ENCODE data around the gene SLC24A5.

The SLC24A5 gene

DNA sequence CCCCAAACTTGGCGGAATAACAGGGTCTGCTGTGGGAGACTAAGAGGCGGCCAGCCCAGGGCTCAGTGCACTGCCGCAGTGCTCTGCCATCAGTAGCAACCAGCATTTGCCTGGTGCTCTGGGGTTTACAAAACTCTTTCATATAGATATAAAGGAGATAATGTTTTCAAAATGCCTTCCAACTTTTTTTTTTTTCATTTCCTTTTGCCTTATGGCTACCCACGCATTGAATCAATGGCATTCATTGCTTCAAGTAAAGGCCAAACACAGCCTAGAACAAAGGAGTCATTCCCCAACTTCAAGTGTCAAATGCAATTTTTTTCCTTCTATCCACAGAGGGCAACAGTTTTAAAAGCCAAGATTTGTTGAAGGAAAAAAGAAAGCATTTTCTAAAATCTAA lies 11.6 kb upstream of the SLC24A5 start:
- Histone ChIP-seq H3K4me1 (ENCODE audit: control insufficient read depth in 5 of 5, insufficient read depth in 5 of 5, low read length in 5 of 5) (no peaks in the 10 kb centered on the region), H3K36me3 (ENCODE audit: control insufficient read depth in 5 of 5, insufficient read depth in 5 of 5, low read length in 5 of 5) (no peaks in the 10 kb centered on the region), H3K27ac (ENCODE audit: low read depth, low read length) (no peak overlapping the region), H3K4me3 (ENCODE audit: low read depth in 1 of 5, low read length in 5 of 5) (no peak overlapping the region), H3K9ac (ENCODE audit: low read length in 5 of 5) (no peak overlapping the region), H3K27me3 (ENCODE audit: control insufficient read depth in 5 of 5, insufficient read depth in 4 of 5, low read length in 5 of 5) (peaks cover 0 to 5% (median 3%) of the 10 kb centered on the region in 5 donors), H3K9me3 (ENCODE audit: control insufficient read depth in 5 of 5, low read length in 5 of 5) (no peaks in the 10 kb centered on the region)

DNA sequence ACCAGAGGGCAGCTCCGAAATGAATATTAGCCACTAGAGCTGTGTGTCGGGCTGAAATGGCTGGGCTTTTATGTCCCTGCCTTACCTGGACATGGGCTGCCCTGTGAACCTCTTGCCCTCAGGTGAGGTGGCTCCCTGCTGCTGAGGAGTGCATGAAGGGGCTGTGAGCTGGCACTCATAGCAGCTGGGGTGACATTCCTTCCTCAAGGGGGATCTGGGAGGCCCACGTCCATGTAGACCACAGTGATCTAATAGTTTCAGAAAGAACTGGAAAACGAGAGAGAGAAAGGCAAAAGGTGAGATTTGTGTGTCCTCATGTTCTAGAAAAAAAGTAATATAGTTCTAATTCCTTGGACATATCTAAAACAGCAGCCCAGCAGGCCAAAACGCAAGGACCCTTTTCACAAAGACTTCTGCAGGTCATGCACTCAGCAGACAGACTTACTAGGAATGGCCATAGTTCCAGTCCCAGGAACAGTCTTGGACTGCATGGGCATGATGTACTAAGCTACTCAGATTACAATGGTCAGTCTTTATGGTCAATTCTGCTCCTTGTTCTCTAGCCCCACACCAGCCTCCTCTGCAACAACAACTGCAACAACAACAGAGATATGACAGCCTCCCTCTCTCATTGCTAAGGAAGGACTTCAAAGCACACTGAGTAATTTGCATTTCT lies 10.8 kb upstream of the SLC24A5 start:
- Histone ChIP-seq H3K9ac (ENCODE audit: low read length in 5 of 5) (no peak overlapping the region), H3K27ac (ENCODE audit: low read depth, low read length) (no peak overlapping the region), H3K9me3 (ENCODE audit: control insufficient read depth in 5 of 5, low read length in 5 of 5) (no peaks in the 10 kb centered on the region), H3K4me1 (ENCODE audit: control insufficient read depth in 5 of 5, insufficient read depth in 5 of 5, low read length in 5 of 5) (no peaks in the 10 kb centered on the region), H3K27me3 (ENCODE audit: control insufficient read depth in 5 of 5, insufficient read depth in 4 of 5, low read length in 5 of 5) (peaks cover 0 to 5% (median 3%) of the 10 kb centered on the region in 5 donors), H3K36me3 (ENCODE audit: control insufficient read depth in 5 of 5, insufficient read depth in 5 of 5, low read length in 5 of 5) (no peaks in the 10 kb centered on the region), H3K4me3 (ENCODE audit: low read depth in 1 of 5, low read length in 5 of 5) (no peak overlapping the region)

DNA sequence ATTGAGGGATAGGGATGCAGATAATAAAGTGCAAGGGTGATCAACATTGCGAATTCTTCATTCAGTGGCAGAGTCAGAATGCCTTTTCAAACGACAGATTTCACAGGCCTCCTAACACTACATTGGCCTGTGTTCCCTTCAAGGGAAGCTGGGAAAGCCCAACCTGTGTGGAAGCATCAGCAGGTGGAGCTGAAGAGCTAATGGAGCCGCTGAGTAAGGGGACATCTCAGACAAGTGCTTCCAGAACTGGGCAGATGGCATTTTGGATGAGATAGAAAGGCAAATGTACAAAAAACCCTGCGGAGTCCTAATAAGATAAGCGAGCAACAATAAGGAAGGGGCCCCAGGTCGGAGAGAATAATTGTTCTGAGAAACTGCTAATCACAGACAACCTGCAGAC lies 8.5 kb upstream of the SLC24A5 start:
- Histone ChIP-seq H3K27ac (ENCODE audit: low read depth, low read length) (no peak overlapping the region), H3K4me3 (ENCODE audit: low read depth in 1 of 5, low read length in 5 of 5) (no peak overlapping the region), H3K27me3 (ENCODE audit: control insufficient read depth in 5 of 5, insufficient read depth in 4 of 5, low read length in 5 of 5) (peaks cover 0 to 5% (median 3%) of the 10 kb centered on the region in 5 donors), H3K9ac (ENCODE audit: low read length in 5 of 5) (no peak overlapping the region), H3K36me3 (ENCODE audit: control insufficient read depth in 5 of 5, insufficient read depth in 5 of 5, low read length in 5 of 5) (no peaks in the 10 kb centered on the region), H3K9me3 (ENCODE audit: control insufficient read depth in 5 of 5, low read length in 5 of 5) (no peaks in the 10 kb centered on the region), H3K4me1 (ENCODE audit: control insufficient read depth in 5 of 5, insufficient read depth in 5 of 5, low read length in 5 of 5) (no peaks in the 10 kb centered on the region)

DNA sequence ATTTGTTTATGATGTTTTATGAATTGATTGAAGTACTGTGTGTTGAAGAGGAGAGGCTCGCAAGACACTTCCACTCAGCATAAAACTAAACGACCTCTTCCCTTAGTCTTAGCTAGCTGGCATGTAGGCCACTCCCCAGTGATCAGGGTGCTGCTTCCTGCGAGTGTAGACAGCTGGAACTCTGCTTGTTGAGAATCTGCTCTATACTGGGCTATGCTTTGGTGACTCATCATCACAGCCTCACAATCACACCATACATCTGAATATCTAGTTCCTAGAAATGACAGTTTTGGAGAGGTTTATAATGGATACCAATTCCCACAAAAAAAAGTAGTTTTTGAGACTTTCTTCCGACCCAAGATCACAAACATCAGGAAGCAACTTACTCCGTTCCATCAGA lies 1.5 kb upstream of the SLC24A5 start:
- H3K9me3 ChIP-seq (ENCODE audit: control insufficient read depth in 5 of 5, low read length in 5 of 5) = no peaks in the 10 kb centered on the region
- H3K27me3 ChIP-seq (ENCODE audit: control insufficient read depth in 5 of 5, insufficient read depth in 4 of 5, low read length in 5 of 5) = no peaks in the 10 kb centered on the region
- H3K9ac ChIP-seq (ENCODE audit: low read length in 5 of 5) = no peak overlapping the region
- no peaks in the 10 kb centered on the region for H3K4me1 ChIP-seq (ENCODE audit: control insufficient read depth in 5 of 5, insufficient read depth in 5 of 5, low read length in 5 of 5)
- no peak overlapping the region for H3K27ac ChIP-seq (ENCODE audit: low read depth, low read length)
- H3K36me3 ChIP-seq (ENCODE audit: control insufficient read depth in 5 of 5, insufficient read depth in 5 of 5, low read length in 5 of 5) = no peaks in the 10 kb centered on the region
- H3K4me3 ChIP-seq (ENCODE audit: low read depth in 1 of 5, low read length in 5 of 5) = no peak overlapping the region

DNA sequence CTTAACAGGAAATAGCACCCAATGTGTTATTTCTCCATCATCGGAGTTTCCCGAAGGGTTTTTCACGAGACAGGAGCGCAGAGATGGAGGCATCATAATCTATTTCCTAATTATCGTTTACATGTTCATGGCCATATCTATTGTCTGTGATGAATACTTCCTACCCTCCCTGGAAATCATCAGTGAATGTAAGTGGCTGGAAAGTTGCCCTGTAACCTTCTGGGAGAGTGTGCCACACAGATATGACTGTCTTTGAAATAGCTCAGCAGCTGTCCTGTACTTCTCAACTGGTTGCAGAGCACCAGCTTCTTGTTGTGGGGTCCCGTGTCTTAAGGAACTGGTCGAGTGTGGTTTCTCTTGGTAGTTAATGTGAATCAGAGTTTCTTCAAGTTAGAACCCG lies 1.1 kb downstream of the SLC24A5 start:
- H3K9me3 ChIP-seq (ENCODE audit: control insufficient read depth in 5 of 5, low read length in 5 of 5) = no peaks in the 10 kb centered on the region
- no peaks in the 10 kb centered on the region for H3K36me3 ChIP-seq (ENCODE audit: control insufficient read depth in 5 of 5, insufficient read depth in 5 of 5, low read length in 5 of 5)
- no peaks in the 10 kb centered on the region for H3K27me3 ChIP-seq (ENCODE audit: control insufficient read depth in 5 of 5, insufficient read depth in 4 of 5, low read length in 5 of 5)
- H3K9ac ChIP-seq (ENCODE audit: low read length in 5 of 5) = no peak overlapping the region
- H3K4me3 ChIP-seq (ENCODE audit: low read depth in 1 of 5, low read length in 5 of 5) = no peak overlapping the region
- H3K27ac ChIP-seq (ENCODE audit: low read depth, low read length) = no peak overlapping the region
- no peaks in the 10 kb centered on the region for H3K4me1 ChIP-seq (ENCODE audit: control insufficient read depth in 5 of 5, insufficient read depth in 5 of 5, low read length in 5 of 5)

DNA sequence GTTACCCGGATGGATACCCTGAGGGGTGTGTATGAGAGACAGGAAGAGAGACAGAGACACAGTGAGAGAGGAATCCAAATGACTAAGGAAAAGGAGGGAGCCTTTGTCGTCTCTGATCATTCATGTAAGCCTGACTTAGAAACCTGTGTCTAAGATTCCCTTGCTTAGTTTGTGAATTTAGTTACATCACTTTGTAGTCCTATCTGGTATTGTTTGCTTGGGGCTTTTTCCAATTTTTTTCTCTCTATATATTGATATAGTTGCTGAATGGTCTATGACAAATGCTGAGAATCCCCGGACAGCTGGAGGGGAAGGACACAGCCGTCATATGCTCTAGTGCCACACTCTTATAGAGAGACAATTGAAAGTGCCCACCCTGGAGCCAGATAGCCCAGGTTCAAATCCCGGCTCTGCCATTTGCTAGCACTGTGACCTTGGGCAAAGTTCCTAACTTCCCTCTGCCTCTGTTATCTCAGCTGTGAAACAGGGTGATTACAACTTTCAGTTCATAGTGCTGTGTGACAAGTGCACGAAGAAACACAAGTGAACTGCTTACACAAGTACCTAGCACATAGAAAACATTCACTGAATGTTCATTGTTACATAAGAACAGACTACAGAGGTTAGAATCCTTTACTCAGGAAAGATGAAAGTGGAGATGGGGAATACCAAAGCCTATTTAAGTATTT lies 6.0 kb downstream of the SLC24A5 start:
- H3K9ac ChIP-seq (ENCODE audit: low read length in 5 of 5) = no peak overlapping the region
- H3K4me3 ChIP-seq (ENCODE audit: low read depth in 1 of 5, low read length in 5 of 5) = no peak overlapping the region
- no peaks in the 10 kb centered on the region for H3K4me1 ChIP-seq (ENCODE audit: control insufficient read depth in 5 of 5, insufficient read depth in 5 of 5, low read length in 5 of 5)
- H3K36me3 ChIP-seq (ENCODE audit: control insufficient read depth in 5 of 5, insufficient read depth in 5 of 5, low read length in 5 of 5) = no peaks in the 10 kb centered on the region
- H3K27ac ChIP-seq (ENCODE audit: low read depth, low read length) = no peak overlapping the region
- H3K9me3 ChIP-seq (ENCODE audit: control insufficient read depth in 5 of 5, low read length in 5 of 5) = no peaks in the 10 kb centered on the region
- no peaks in the 10 kb centered on the region for H3K27me3 ChIP-seq (ENCODE audit: control insufficient read depth in 5 of 5, insufficient read depth in 4 of 5, low read length in 5 of 5)

DNA sequence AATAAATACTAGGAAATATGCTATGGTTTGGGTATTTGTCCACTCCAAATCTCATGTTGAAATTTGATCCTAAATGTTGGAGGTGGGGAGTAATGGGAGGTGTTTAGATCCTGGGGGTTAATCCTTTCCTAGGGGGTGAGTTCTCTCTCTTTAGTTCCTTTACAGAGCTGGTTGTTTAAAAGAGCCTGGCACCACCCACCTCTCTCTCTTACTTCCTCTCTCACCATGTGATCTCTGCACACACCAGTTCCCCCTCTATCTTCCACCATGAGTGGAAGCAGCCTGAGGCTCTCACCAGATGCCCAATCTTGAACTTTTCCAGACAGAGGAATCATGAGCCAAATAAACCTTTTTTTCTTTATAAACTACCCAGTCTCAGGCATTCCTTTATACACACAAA lies 10.5 kb downstream of the SLC24A5 start:
- Histone ChIP-seq H3K9ac (ENCODE audit: low read length in 5 of 5) (no peak overlapping the region), H3K27ac (ENCODE audit: low read depth, low read length) (no peak overlapping the region), H3K4me1 (ENCODE audit: control insufficient read depth in 5 of 5, insufficient read depth in 5 of 5, low read length in 5 of 5) (no peaks in the 10 kb centered on the region), H3K9me3 (ENCODE audit: control insufficient read depth in 5 of 5, low read length in 5 of 5) (no peaks in the 10 kb centered on the region), H3K27me3 (ENCODE audit: control insufficient read depth in 5 of 5, insufficient read depth in 4 of 5, low read length in 5 of 5) (no peaks in the 10 kb centered on the region), H3K36me3 (ENCODE audit: control insufficient read depth in 5 of 5, insufficient read depth in 5 of 5, low read length in 5 of 5) (no peaks in the 10 kb centered on the region), H3K4me3 (ENCODE audit: low read depth in 1 of 5, low read length in 5 of 5) (no peak overlapping the region)

DNA sequence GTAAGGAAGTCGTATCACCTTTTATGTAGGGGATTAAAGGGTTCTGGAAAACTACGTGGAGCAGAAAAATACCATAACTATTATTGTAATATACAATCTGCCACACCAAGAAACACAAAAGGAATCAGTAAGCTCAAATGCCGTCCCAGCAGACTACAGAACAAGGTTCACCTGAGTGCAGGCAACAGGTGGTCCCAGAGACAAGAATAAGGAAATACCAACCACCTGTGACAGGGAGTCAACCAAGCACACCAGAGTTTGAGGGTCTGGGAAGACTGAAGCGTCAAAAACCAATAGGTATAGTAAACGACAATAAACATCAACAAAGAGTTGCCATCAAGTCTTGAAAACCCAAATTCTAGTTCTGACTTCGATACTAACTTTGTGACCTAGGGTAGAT lies 12.1 kb downstream of the SLC24A5 start:
- no peak overlapping the region for H3K4me3 ChIP-seq (ENCODE audit: low read depth in 1 of 5, low read length in 5 of 5)
- H3K36me3 ChIP-seq (ENCODE audit: control insufficient read depth in 5 of 5, insufficient read depth in 5 of 5, low read length in 5 of 5) = no peaks in the 10 kb centered on the region
- H3K4me1 ChIP-seq (ENCODE audit: control insufficient read depth in 5 of 5, insufficient read depth in 5 of 5, low read length in 5 of 5) = no peaks in the 10 kb centered on the region
- H3K9me3 ChIP-seq (ENCODE audit: control insufficient read depth in 5 of 5, low read length in 5 of 5) = no peaks in the 10 kb centered on the region
- no peaks in the 10 kb centered on the region for H3K27me3 ChIP-seq (ENCODE audit: control insufficient read depth in 5 of 5, insufficient read depth in 4 of 5, low read length in 5 of 5)
- H3K9ac ChIP-seq (ENCODE audit: low read length in 5 of 5) = no peak overlapping the region
- no peak overlapping the region for H3K27ac ChIP-seq (ENCODE audit: low read depth, low read length)

DNA sequence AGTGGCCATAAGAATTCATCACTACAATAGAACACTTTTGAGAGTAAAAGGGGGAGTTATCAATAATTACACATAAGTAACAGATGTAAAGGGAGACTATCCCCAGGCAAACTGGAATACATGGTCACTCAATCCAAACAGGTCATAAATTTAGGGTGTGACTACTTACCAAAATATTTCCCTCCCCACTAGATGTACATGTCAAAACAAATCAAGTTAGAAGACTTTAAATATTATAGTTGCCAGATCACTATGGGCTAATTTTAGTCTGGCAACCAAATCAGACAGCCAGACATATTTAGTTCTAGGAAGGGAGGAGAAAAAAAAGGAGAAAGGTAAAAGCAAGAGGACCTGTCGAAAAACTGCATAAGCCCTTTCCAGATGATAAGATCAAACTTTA lies 23.1 kb downstream of the SLC24A5 start:
- H3K4me1 ChIP-seq (ENCODE audit: control insufficient read depth in 5 of 5, insufficient read depth in 5 of 5, low read length in 5 of 5) = peaks cover 0 to 9% (median 0%) of the 10 kb centered on the region in 5 donors

DNA sequence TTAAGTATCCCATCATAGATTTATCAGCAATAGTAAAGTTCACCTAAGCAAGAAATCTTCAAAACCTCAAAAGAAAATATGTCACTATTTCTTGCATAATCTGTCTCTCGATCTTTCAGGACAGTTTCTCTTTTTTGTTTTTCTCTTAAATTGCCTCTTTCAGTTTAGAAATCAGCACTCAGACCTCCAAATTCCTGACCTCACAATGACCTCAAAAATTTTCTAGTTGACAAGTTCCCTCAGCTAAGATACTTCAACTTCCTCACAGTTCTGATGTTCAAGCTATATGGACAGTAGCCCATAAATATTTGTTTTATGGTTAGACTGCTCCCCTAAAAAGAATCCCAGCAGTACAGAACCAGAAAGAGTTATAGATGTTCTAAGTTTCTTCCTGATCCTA lies 24.1 kb downstream of the SLC24A5 start:
- Histone ChIP-seq H3K4me3 (ENCODE audit: low read depth in 1 of 5, low read length in 5 of 5) (no peak overlapping the region), H3K9ac (ENCODE audit: low read length in 5 of 5) (no peak overlapping the region), H3K36me3 (ENCODE audit: control insufficient read depth in 5 of 5, insufficient read depth in 5 of 5, low read length in 5 of 5) (peaks cover 0 to 15% (median 0%) of the 10 kb centered on the region in 5 donors), H3K27me3 (ENCODE audit: control insufficient read depth in 5 of 5, insufficient read depth in 4 of 5, low read length in 5 of 5) (no peaks in the 10 kb centered on the region), H3K27ac (ENCODE audit: low read depth, low read length) (no peak overlapping the region), H3K4me1 (ENCODE audit: control insufficient read depth in 5 of 5, insufficient read depth in 5 of 5, low read length in 5 of 5) (peaks cover 0 to 9% (median 0%) of the 10 kb centered on the region in 5 donors), H3K9me3 (ENCODE audit: control insufficient read depth in 5 of 5, low read length in 5 of 5) (no peaks in the 10 kb centered on the region)

More for the DNA sequence above, 23.1 kb downstream of the SLC24A5 start:
- Histone ChIP-seq H3K27ac (ENCODE audit: low read depth, low read length) (no peak overlapping the region), H3K4me3 (ENCODE audit: low read depth in 1 of 5, low read length in 5 of 5) (no peak overlapping the region), H3K9me3 (ENCODE audit: control insufficient read depth in 5 of 5, low read length in 5 of 5) (no peaks in the 10 kb centered on the region), H3K36me3 (ENCODE audit: control insufficient read depth in 5 of 5, insufficient read depth in 5 of 5, low read length in 5 of 5) (peaks cover 0 to 15% (median 0%) of the 10 kb centered on the region in 5 donors), H3K9ac (ENCODE audit: low read length in 5 of 5) (no peak overlapping the region), H3K27me3 (ENCODE audit: control insufficient read depth in 5 of 5, insufficient read depth in 4 of 5, low read length in 5 of 5) (no peaks in the 10 kb centered on the region)
